ENCODE results near the gene RGS11.
"Not testable (repeated sequence)": the region's sequence is repeated elsewhere in the genome, so short reads cannot be mapped to it uniquely, and the experiment has no call there.

The RGS11 gene

DNA sequence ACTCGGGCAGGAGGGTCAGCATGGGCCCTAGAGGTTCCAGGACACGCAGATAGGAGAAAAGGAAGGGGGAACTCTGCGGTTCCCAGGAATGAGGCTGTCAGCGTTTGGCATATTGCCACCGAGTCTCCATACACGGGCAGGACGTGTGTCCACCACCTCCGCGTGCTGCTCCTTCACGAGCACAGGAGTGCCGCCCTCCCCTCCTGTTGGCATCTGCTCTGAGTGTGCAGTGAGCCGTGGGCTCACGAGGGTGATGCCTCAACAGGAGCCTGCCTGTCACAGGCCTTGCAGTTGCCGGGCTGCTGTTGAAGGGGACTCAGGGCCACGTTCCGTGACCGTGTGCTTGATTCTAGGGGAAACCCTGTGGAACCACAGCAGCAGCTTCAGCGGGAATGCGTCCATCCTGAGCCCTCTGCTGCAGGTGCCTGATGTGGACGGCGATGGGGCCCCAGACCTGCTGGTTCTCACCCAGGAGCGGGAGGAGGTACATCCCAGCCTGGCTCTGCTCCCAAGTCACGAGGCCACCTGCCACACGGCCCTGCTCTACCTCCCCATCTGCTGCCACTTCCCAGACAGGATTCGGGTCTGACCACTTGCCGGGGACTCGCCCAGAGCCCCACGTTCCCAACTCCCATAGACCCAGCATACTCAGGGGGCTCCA, 14.6 kb downstream of the RGS11 start:
- DNase-seq = no peak

- no peak for DNase-seq
Measured at GRCh38 chr16:260326-260725, 15.4 kb downstream of the RGS11 start.

- DNase-seq = no peak
Measured at GRCh38 chr16:259814-260253, 15.9 kb downstream of the RGS11 start.

DNA sequence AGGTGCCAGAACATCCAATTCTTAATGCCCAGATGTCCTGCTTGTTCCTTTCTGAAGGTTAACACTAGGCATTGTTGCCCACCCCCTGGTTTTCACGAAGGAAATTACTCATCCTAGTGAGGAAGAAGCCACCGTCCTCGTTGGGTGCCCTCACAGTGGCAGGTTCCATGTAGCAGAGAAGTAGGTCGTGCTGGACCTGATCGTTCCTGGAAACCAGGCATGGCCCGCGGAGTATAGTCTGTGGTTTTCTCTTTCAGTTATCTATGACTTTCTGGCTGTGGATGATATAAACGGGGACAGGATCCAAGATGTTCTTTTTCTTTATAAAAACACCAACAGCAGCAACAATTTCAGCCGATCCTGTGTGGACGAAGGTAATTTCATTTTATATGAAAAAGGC, 16.5 kb downstream of the RGS11 start:
- DNase-seq = no peak

GRCh38 chr16:258091-258490, 17.7 kb downstream of the RGS11 start:
- not testable (repeated sequence) for DNase-seq

DNA sequence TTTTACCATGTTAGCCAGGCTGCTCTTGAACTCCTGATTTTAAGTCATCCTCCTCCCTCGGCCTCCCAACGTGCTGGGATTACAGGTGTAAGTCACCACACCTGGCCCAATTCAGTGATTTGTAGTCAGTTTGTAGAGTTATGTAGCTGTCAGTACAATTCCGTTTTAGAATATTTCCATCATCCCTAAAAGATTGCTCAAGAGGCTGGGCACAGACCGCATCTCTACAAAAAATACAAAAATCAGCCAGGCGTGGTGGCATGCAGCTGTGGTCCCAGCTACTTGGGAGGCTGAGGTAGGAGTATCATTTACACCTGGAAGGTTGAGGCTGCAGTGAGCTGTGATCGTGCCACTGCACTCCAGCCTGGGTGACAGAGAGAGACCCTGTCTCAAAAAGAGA, 20.6 kb downstream of the RGS11 start:
- DNase-seq = no peak

- DNase-seq = no peak
Measured at GRCh38 chr16:254461-254860, 21.3 kb downstream of the RGS11 start.

- DNase-seq = no peak
Measured at GRCh38 chr16:253833-254232, 21.9 kb downstream of the RGS11 start.

GRCh38 chr16:252366-253337, 23.1 kb downstream of the RGS11 start:
- peak; percentile 50 for DNase-seq

DNA sequence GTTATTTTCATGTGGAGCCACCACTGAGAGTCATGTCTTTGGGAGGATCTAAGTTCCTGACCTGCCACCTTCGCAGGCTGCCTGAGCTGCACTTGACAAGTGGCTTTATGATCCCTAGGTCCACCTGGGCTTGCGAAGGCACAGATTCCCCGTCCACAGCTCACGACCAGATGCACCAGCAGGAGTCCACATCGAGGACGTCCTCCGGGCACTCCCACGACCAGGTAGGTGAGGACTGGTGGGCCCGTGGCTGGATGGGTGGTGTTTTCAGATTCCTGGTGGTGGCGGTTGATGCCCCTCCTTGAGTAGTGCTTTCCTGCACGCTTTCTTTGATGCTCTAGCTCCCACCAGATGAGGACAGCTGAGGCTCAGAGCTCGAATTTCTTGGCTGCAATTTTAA, 26.3 kb downstream of the RGS11 start:
- no peak for DNase-seq

GRCh38 chr16:247027-247426, 28.7 kb downstream of the RGS11 start:
- DNase-seq = no peak

DNA sequence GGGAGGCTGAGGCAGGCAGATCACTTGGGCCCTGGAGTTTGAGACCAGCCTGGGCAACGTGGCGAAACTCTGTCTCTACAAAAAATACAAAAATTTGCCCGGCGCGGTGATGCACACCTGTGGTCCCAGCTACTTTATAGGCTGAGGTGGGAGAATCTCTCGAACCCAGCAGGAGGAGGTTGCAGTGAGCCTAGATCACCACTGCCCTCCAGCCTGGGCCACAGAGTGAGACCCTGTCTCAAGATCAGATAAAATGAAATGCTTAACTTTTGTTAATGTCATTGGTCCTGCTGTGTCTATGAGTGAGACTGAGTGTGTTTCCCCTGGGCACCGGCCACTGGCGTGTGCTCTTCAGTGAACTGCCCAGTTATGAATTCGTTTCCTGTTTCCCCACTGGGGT, 30.6 kb downstream of the RGS11 start:
- DNase-seq = no peak

- no peak for DNase-seq
Measured at GRCh38 chr16:243348-243747, 32.4 kb downstream of the RGS11 start.

DNA sequence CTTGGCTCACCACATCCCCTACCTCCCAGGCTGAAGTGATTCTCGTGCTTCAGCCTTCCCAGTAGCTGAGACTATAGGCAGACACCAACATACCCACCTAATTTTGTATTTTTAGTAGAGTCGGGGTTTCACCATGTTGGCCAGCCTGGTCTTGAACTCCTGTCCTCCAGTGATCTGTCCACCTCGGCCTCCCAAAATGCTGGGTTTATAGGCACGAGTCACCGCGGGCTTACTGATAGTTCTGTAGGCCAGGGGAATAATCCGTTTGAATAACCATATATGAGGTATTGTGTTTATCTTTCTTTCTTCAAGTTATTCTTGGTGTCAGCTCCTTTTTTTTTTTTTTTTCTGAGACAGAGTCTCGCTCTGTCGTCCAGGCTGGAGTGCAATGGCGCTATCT, 33.5 kb downstream of the RGS11 start:
- no peak for DNase-seq

GRCh38 chr16:240559-240958, 35.2 kb downstream of the RGS11 start:
- DNase-seq = no peak

- DNase-seq = no peak
Measured at GRCh38 chr16:239948-240277, 35.8 kb downstream of the RGS11 start.

GRCh38 chr16:234468-235305, 41.1 kb downstream of the RGS11 start, which contains the start of gene FAM234A:
FAM234A (plus strand) TSS chr16:234821; CDS start chr16:254414, 19,593 bp downstream.
- DNase-seq = peak; percentile 96

DNA sequence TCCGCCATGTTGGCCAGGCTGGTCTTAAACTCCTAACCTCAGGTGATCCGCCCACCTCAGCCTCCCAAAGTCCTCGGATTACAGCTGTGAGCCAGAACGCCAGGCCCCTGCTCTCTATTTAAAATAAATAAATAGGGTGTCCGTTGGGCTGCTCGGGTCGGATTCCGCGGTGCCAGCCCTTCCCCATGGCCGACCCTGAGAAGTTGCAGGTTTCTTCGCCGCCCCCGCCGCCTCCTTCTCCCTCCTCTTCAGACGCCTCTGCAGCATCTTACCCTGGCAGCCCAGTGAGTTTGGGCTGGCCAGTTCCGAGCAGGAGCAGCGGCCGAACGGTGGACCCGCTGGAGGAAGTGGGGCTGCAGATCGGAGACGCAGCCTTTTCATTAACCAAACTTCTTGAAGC, 44.8 kb downstream of the RGS11 start:
- DNase-seq = no peak

- not testable (repeated sequence) for DNase-seq
Measured at GRCh38 chr16:230351-230750, 45.4 kb downstream of the RGS11 start.

- no peak for DNase-seq
Measured at GRCh38 chr16:229731-230281, 45.9 kb downstream of the RGS11 start.

- peak; percentile 92 for DNase-seq
Measured at GRCh38 chr16:228852-229730, 46.7 kb downstream of the RGS11 start, which contains the start of gene LUC7L. LUC7L (minus strand) TSS chr16:229449; CDS start chr16:229339, 110 bp downstream.

All from stimulated activated CD8-positive, alpha-beta memory T cell treated with anti-CD3 and anti-CD28 coated beads, Interleukin-4, amount 100 ng/mL, for 48 hours (primary cell).